OCI-LY7 (cell line): Measurements from ENCODE around the gene HDAC7.

ENCODE experiments used
- EZH2phosphoT487 ChIP-seq: fragments of 200-600 bp; sonication (generic); IDR thresholded peaks from 2 replicates; pipeline ENCODE4 v1.6.1; 2018; ENCODE audit warnings: low read depth, borderline replicate concordance, mild to moderate bottlenecking, mixed run types, antibody characterized with exemption, low read length, moderate library complexity, mixed read lengths
- TF ChIP-seq, protein P1 (sequence below): fragments of 200-600 bp; sonication (generic); conservative IDR thresholded peaks from 2 replicates; pipeline ENCODE4 v1.5.1; 2014; ENCODE audit warnings: mild to moderate bottlenecking, antibody characterized with exemption, low read length, moderate library complexity, mixed read lengths

DNA sequence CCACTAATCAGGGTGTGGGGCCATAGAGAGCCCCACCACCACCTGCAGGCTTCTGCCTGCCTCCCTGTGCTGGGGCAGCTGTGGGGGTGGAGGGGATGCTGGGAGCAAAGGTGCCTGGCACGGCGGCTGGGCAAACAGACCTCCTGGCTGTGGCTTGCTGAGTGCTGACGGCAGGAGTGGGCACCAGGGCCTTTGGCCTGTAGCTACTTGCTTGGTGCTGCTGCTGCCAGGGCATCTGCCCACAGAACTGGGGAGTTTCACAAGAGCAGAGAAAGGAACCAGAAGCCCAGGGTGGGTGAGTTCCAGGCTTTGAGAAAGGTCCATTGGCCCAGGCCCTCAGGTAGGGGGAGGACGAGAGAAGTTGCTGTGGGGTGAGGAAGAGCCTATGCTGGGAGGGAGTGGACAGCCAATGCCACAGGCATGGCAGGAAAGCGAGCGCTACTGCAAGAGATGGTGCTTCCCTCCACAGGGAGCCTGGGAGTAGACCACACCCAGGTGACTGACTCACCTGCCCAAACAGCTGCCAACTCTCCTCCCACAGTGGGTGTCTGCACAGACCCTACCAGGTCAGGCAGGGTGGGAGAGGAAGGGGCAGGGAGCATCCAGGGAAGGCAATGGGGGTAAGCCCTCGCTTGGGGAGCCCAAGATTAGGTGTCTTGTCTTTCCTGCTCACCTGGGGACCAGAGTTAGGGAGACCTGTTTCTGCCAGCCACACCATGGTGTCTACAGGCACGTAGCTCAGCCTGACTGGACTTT lies 39.0 kb upstream of the HDAC7 start:
- TF ChIP-seq EZH2phosphoT487, result no peak
- TF ChIP-seq, protein P1, sequence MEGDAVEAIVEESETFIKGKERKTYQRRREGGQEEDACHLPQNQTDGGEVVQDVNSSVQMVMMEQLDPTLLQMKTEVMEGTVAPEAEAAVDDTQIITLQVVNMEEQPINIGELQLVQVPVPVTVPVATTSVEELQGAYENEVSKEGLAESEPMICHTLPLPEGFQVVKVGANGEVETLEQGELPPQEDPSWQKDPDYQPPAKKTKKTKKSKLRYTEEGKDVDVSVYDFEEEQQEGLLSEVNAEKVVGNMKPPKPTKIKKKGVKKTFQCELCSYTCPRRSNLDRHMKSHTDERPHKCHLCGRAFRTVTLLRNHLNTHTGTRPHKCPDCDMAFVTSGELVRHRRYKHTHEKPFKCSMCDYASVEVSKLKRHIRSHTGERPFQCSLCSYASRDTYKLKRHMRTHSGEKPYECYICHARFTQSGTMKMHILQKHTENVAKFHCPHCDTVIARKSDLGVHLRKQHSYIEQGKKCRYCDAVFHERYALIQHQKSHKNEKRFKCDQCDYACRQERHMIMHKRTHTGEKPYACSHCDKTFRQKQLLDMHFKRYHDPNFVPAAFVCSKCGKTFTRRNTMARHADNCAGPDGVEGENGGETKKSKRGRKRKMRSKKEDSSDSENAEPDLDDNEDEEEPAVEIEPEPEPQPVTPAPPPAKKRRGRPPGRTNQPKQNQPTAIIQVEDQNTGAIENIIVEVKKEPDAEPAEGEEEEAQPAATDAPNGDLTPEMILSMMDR, result no peak
